Mucosa of descending colon (tissue), 3 donors: Measurements from ENCODE around the gene AREG. TPM values are rescaled to one million over a fixed set of nuclear protein-coding genes. Genes with fewer than 3 reads are reported as not detected.

Source experiments
- ATAC-seq: fragments of 200-7000 bp; cut with Tn5 transposase; one replicate; pipeline ENCODE4 v1.9.1; 2020; ENCODE audit warnings: mild to moderate bottlenecking, moderate library complexity
- DNase-seq, 3 donors: peaks; one replicate each; pipeline ENCODE4 v3.0.0-alpha.2; 2020
- H3K36me3 ChIP-seq: fragments of 200-600 bp; one replicate; pipeline ENCODE4 v1.8.0; 2021; ENCODE audit warnings: low read depth, mild to moderate bottlenecking
- H3K4me1 ChIP-seq: fragments of 200-600 bp; one replicate; pipeline ENCODE4 v1.8.0; 2021; ENCODE audit warnings: low read depth, mild to moderate bottlenecking
- H3K4me3 ChIP-seq: fragments of 200-600 bp; one replicate; pipeline ENCODE4 v1.8.0; 2021; ENCODE audit warnings: mild to moderate bottlenecking
- H3K9me3 ChIP-seq: fragments of 200-600 bp; one replicate; pipeline ENCODE4 v1.8.0; 2021; ENCODE audit warnings: mild to moderate bottlenecking
- intact Hi-C, 2 donors: fragments of 100-400 bp; cut with DNase I in 1 of 2; cut with micrococcal nuclease in 1 of 2; formaldehyde crosslinking; loops; one replicate each; pipeline versions ENCODE4 v1.11.0 to v1.11.1; 2022; cut with DNase I, micrococcal nuclease
- total RNA-seq, 3 donors: library from RNA; stranded (reverse); fragmentation: NEBNext Ultra II Directional in 2 of 3; extraction: Animal tissue kit (Norgen Biotek cat#: 25700) in 2 of 3; gene quantifications; one replicate each; pipeline versions ENCODE4 v1.2.1 to v1.2.4, GENCODE V29; 2021 to 2023
- TF ChIP-seq, protein P1 (sequence below): fragments of 200-600 bp; IDR thresholded peaks from one replicate; pipeline ENCODE4 v1.8.0; 2022; ENCODE audit warnings: antibody characterized with exemption, mild to moderate bottlenecking
- donor health status: DM: no; HTN: no; CAD: no; lungs with moderate emphysema.
- donor health status: DM: no; HTN: no; CAD: no.
- donor health status: DM: no; HTN: yes; CAD: no.

Gene AREG
- total RNA-seq, 3 donors from 2014 or later: 16.9 to 26.2 (median 18.9) TPM

DNA sequence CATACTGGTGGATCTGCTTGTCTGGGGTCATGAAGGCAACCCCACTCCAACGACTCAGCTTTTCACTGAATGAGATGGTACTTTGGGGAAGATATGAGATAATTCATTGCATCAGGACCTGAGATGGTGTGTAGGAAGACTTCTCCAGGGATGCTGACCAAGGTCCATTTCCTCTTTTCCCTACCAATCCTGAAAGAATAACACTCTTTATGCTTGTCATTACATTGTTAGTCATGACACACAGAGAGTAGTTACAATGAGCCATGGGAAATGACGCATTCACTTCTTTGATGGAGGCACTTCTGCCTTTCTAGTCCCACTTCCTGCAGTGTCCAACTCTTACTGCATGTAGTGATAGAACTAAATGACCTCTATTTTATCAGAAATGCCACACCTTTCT lies 58.6 kb downstream of the AREG start:
- Histone ChIP-seq H3K36me3 (no peaks in the 10 kb centered on the region), H3K9me3 (peaks cover 3% of the 10 kb centered on the region), H3K4me1 (no peaks in the 10 kb centered on the region), H3K4me3 (no peak overlapping the region)
- ATAC-seq: peak; percentile 88
- intact Hi-C loops: no loop called here
- TF ChIP-seq, protein P1, sequence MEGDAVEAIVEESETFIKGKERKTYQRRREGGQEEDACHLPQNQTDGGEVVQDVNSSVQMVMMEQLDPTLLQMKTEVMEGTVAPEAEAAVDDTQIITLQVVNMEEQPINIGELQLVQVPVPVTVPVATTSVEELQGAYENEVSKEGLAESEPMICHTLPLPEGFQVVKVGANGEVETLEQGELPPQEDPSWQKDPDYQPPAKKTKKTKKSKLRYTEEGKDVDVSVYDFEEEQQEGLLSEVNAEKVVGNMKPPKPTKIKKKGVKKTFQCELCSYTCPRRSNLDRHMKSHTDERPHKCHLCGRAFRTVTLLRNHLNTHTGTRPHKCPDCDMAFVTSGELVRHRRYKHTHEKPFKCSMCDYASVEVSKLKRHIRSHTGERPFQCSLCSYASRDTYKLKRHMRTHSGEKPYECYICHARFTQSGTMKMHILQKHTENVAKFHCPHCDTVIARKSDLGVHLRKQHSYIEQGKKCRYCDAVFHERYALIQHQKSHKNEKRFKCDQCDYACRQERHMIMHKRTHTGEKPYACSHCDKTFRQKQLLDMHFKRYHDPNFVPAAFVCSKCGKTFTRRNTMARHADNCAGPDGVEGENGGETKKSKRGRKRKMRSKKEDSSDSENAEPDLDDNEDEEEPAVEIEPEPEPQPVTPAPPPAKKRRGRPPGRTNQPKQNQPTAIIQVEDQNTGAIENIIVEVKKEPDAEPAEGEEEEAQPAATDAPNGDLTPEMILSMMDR: no peak
- no peak for DNase-seq

DNA sequence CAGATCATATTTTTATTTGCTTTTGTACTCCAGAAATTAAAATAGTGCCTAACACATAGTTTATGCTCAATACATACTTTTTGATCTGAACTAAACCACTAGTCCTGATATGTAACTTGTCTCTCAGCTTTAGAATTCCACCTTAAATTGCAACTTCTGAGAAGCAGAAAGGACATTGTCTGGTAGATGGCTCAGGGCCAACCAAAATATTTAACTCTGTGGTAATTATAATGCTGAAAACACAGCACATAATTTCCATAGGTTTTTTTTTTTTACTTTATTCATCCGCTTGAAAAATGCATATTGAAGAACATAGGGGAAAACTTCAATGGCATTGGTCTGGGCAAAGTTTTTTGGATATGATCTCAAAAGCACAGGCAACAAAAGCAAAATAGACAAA lies 59.3 kb downstream of the AREG start:
- Histone ChIP-seq H3K4me1 (no peaks in the 10 kb centered on the region), H3K36me3 (no peaks in the 10 kb centered on the region), H3K9me3 (peaks cover 3% of the 10 kb centered on the region), H3K4me3 (no peak overlapping the region)
- ATAC-seq (no peak), DNase-seq (no peak)
- TF ChIP-seq, protein P1: no peak
- intact Hi-C loops: no loop called here

Other genes starting within 250 kb of the AREG start
- gene EPGN, start 136.7 kb upstream of the AREG start, total RNA-seq: not detected
- gene EREG, start 80.0 kb upstream of the AREG start, total RNA-seq: 1 to 10 TPM; 1.5 to 8.8 (median 2.3) TPM